CD4-positive, alpha-beta T cell (primary cell): Measurements from ENCODE around the gene GFOD1. TPM values are rescaled to one million over a fixed set of nuclear protein-coding genes. Genes with fewer than 3 reads are reported as not detected.
A peak's percentile ranks its signal among the peaks of the same experiment; 100 is the strongest.

Source experiments
- ATAC-seq: fragments of 200-7000 bp; cut with Tn5 transposase; one replicate; pipeline ENCODE4 v1.10.0; 2022; ENCODE audit warnings: mild to moderate bottlenecking; ENCODE audit not compliant: poor library complexity
- CTCF ChIA-PET: fragments of 350-600 bp; sonication (Branson Sonifier 250); formaldehyde crosslinking; loops from one replicate; lab custom pipeline; 2021; ENCODE audit warnings: antibody characterized with exemption, inconsistent platforms; lab: Charles Lee
- POLR2A ChIA-PET: fragments of 350-600 bp; sonication (Branson Sonifier 250); formaldehyde crosslinking; loops from one replicate; lab custom pipeline; 2021; ENCODE audit warnings: antibody characterized with exemption, inconsistent platforms; lab: Charles Lee
- DNase-seq, 14 experiments: peaks; one replicate each; pipeline ENCODE4 v3.0.0-alpha.2; 2013 to 2020; ENCODE audit warnings: mixed read lengths in 2 of 14
- H3K27ac ChIP-seq, 2 donors: one replicate each; pipeline versions ENCODE4 v1.5.1 to v1.7.0; 2013; ENCODE audit warnings: low read length in 2 of 2, low read depth in 1 of 2, mild to moderate bottlenecking in 1 of 2
- H3K27me3 ChIP-seq, 2 experiments: 1 replicate in 1 of 2; 2 replicates in 1 of 2; pipeline versions ENCODE4 v1.6.1 to v1.7.0; 2013; ENCODE audit warnings: low read length in 2 of 2, control low read depth in 1 of 2, mild to moderate bottlenecking in 1 of 2, moderate library complexity in 1 of 2; ENCODE audit not compliant: insufficient read depth in 2 of 2, control insufficient read depth in 1 of 2
- H3K36me3 ChIP-seq: one replicate; pipeline ENCODE4 v1.6.1; 2013; ENCODE audit warnings: low read length, control low read depth; ENCODE audit not compliant: insufficient read depth
- H3K4me1 ChIP-seq: one replicate; pipeline ENCODE4 v1.6.1; 2013; ENCODE audit warnings: low read length, control low read depth; ENCODE audit not compliant: insufficient read depth
- H3K4me3 ChIP-seq: one replicate; pipeline ENCODE4 v1.5.1; 2013; ENCODE audit warnings: mild to moderate bottlenecking, low read length, moderate library complexity
- H3K9me3 ChIP-seq, 2 experiments: 1 replicate in 1 of 2; 2 replicates in 1 of 2; pipeline versions ENCODE4 v1.6.1 to v1.7.0; 2013; ENCODE audit warnings: low read length in 2 of 2, mild to moderate bottlenecking in 2 of 2, control low read depth in 1 of 2, moderate library complexity in 1 of 2; ENCODE audit not compliant: control insufficient read depth in 1 of 2, insufficient read depth in 1 of 2
- H3K27ac Mint-ChIP-seq: one replicate; pipeline ENCODE4 v1.8.0; 2020; ENCODE audit warnings: mixed read lengths
- H3K27me3 Mint-ChIP-seq: one replicate; pipeline ENCODE4 v1.8.0; 2021; ENCODE audit warnings: mixed read lengths
- H3K36me3 Mint-ChIP-seq: one replicate; pipeline ENCODE4 v1.8.0; 2021; ENCODE audit warnings: low read depth, mixed read lengths
- H3K4me1 Mint-ChIP-seq: one replicate; pipeline ENCODE4 v1.8.0; 2021; ENCODE audit warnings: low read depth, mixed read lengths
- H3K4me3 Mint-ChIP-seq: one replicate; pipeline ENCODE4 v1.8.0; 2020; ENCODE audit warnings: mild to moderate bottlenecking, mixed read lengths
- H3K9me3 Mint-ChIP-seq: one replicate; pipeline ENCODE4 v1.8.0; 2020; ENCODE audit warnings: mixed read lengths
- intact Hi-C, 2 experiments: fragments of 100-400 bp; cut with DNase I in 1 of 2; cut with micrococcal nuclease in 1 of 2; formaldehyde crosslinking; loops; one replicate each; pipeline versions ENCODE4 v1.15.1 to v1.9.0; 2023 to 2025; cut with DNase I, micrococcal nuclease
- total RNA-seq, 174 experiments: library from RNA in 2 of 174; stranded (reverse) in 2 of 174; gene quantifications; one replicate each; pipeline ENCODE4 v1.2.3 and lab custom pipeline; 2021 to 2026
- TF ChIP-seq, protein P1 (sequence below): fragments of 200-600 bp; IDR thresholded peaks from one replicate; pipeline ENCODE4 v1.8.0; 2022; ENCODE audit warnings: antibody characterized with exemption, mild to moderate bottlenecking

The GFOD1 gene
- total RNA-seq, 2 experiments from 2014 or later = 1.3 to 2.0 TPM

DNA sequence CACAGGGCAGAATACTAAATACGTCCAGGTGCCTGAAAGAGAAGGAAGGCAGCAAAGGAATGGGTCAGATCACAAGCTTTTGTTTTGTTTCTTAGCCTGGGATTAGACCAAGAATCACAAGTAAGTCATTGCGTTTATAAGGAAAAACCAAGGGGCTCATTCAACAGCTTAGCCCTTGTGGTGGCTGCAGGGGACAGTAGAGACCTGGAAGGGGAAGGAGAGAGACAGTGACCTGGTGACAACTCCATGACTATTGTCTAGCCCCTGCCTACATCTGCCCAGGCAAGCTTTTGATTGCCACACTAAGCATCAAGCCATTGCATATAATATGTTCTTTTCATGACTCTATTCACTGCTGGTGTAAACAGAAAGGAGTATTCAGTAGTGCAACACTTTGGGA lies 128.9 kb downstream of the GFOD1 start:
- POLR2A ChIA-PET = no interaction called here
- peaks cover 38% of the 10 kb centered on the region for H3K4me1 Mint-ChIP-seq
- H3K4me3 ChIP-seq = no peak overlapping the region

DNA sequence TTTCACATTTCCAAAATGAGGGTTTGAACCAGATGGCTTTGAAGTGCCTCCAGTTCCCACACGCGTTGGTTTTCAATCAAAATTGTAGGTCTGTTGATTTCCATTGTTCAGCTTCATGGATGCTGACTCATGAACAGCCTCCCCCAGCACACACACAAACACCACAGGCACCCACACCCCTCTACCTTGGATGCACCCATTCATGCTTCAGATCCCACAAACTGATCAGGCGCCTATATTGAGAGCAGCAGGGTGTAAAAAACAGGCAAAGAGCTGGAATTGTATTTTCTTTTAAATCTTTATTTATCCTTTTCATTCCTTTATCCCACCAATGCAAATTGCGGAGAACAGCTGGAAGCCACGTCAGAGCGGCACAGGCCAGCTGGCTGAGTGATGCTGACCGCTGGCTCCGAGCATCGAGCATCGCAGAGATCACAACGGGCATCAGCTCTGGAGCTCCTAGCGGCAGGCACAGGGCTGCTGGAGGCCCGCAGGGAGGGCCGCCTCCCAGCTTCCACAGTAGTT lies 129.8 kb downstream of the GFOD1 start:
- Mint-ChIP-seq H3K4me1 (peaks cover 41% of the 10 kb centered on the region), H3K4me3 (no peak overlapping the region), H3K27me3 (no peaks in the 10 kb centered on the region), H3K9me3 (no peaks in the 10 kb centered on the region), H3K36me3 (no peaks in the 10 kb centered on the region), H3K27ac (no peak overlapping the region)
- POLR2A ChIA-PET = no interaction called here
- Histone ChIP-seq H3K9me3 (no peaks in the 10 kb centered on the region), H3K36me3 (no peaks in the 10 kb centered on the region), H3K27ac (no peak overlapping the region), H3K4me3 (no peak overlapping the region), H3K27me3 (no peaks in the 10 kb centered on the region), H3K4me1 (peaks cover 30% of the 10 kb centered on the region)
- ATAC-seq = no peak
- no peak for DNase-seq
- intact Hi-C loops = no loop called here
- CTCF ChIA-PET = no interaction called here
- TF ChIP-seq, protein P1, sequence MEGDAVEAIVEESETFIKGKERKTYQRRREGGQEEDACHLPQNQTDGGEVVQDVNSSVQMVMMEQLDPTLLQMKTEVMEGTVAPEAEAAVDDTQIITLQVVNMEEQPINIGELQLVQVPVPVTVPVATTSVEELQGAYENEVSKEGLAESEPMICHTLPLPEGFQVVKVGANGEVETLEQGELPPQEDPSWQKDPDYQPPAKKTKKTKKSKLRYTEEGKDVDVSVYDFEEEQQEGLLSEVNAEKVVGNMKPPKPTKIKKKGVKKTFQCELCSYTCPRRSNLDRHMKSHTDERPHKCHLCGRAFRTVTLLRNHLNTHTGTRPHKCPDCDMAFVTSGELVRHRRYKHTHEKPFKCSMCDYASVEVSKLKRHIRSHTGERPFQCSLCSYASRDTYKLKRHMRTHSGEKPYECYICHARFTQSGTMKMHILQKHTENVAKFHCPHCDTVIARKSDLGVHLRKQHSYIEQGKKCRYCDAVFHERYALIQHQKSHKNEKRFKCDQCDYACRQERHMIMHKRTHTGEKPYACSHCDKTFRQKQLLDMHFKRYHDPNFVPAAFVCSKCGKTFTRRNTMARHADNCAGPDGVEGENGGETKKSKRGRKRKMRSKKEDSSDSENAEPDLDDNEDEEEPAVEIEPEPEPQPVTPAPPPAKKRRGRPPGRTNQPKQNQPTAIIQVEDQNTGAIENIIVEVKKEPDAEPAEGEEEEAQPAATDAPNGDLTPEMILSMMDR = no peak

More for the DNA sequence above, 128.9 kb downstream of the GFOD1 start:
- TF ChIP-seq, protein P1 = no peak
- Histone ChIP-seq H3K27ac (no peak overlapping the region), H3K9me3 (no peaks in the 10 kb centered on the region), H3K36me3 (no peaks in the 10 kb centered on the region), H3K4me1 (peaks cover 30% of the 10 kb centered on the region), H3K27me3 (no peaks in the 10 kb centered on the region)
- Mint-ChIP-seq H3K27ac (no peak overlapping the region), H3K9me3 (no peaks in the 10 kb centered on the region), H3K4me3 (no peak overlapping the region), H3K36me3 (no peaks in the 10 kb centered on the region), H3K27me3 (no peaks in the 10 kb centered on the region)
- ATAC-seq = no peak
- intact Hi-C loops = no loop called here
- no peak for DNase-seq
- CTCF ChIA-PET = no interaction called here

DNA sequence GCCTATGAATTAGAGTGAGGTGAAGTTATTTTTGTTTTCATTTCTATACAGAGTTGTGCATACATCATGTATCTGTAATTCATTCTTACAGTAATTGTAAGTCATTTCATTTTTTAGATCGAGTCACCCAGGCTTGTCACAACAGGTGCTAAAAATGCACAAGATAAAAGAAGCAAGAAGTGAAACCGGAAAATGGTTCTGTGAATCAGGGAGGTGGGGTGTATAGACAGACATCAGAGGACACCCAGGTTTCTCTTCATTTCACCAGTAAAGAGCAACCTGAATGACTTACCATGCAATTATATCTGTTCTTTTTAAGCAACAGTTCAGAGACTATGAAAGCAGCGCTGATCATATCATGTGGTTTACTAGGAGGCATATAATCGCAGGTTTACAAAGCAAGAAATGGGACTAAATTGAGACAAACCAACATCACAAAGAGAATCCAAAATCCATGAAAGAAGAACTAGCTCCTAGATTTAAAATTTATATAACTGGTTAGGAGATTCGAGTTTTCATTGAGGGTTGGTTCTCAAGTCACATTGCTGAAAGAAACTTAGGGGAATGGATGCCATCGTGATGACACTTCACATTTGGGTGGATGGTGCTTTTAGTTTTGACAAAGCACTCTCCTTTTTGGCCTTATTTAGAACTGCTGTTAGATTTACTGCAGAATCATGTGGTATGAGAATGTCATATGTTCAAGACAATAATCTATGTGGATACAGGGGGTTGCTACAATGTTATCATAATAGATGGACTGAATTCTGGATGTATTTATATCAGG lies 131.2 kb downstream of the GFOD1 start:
- peak in 5 of 14 experiments; percentile 13 to 83 (median 67) for DNase-seq
- H3K27ac ChIP-seq = peak overlapping the region; percentile 60 to 65
- Mint-ChIP-seq H3K27ac (peak overlapping the region; percentile 89), H3K4me1 (peaks cover 41% of the 10 kb centered on the region), H3K9me3 (no peaks in the 10 kb centered on the region), H3K4me3 (peak overlapping the region; percentile 81), H3K36me3 (no peaks in the 10 kb centered on the region), H3K27me3 (no peaks in the 10 kb centered on the region)
- peaks cover 30% of the 10 kb centered on the region for H3K4me1 ChIP-seq
- ATAC-seq = peak; percentile 88
- TF ChIP-seq, protein P1 = no peak
- intact Hi-C loops = loop anchor here in 1 of 2 experiments (1.0 kb wide), 1 partner anchor 20 kb away; no protein-coding TSS in a partner anchor
- no peaks in the 10 kb centered on the region for H3K9me3 ChIP-seq
- H3K27me3 ChIP-seq = no peaks in the 10 kb centered on the region
- peak overlapping the region; percentile 43 for H3K4me3 ChIP-seq
- ChIA-PET POLR2A (interaction anchor here (0.8 to 2.5 kb wide), 4 partner anchors 28 to 258 kb away, joined by 3 to 14 read pairs (median 5); partner anchors contain the start of genes NOL7, SIRT5 and TBC1D7), CTCF (interaction anchor here (1.2 kb wide), 1 partner anchor 218 kb away, joined by 3 read pairs; the partner anchor contains the start of gene SIRT5)
- H3K36me3 ChIP-seq = no peaks in the 10 kb centered on the region
